Activated B cell treated with CpG ODN at 0.5 μM for 24 hours (primary cell): ENCODE results near the gene PRKX. TPM values are rescaled to one million over a fixed set of nuclear protein-coding genes. Genes with fewer than 3 reads are reported as not detected.

Source experiments
- ATAC-seq: fragments of 200-7000 bp; cut with Tn5 transposase; one replicate; pipeline ENCODE4 v1.10.0; 2021; ENCODE audit warnings: low read depth, mild to moderate bottlenecking, moderate library complexity
- CTCF ChIA-PET: fragments of 350-600 bp; sonication (Branson Sonifier 250); formaldehyde crosslinking; loops from one replicate; lab custom pipeline; 2021; ENCODE audit warnings: antibody characterized with exemption; lab: Charles Lee
- POLR2A ChIA-PET: fragments of 350-600 bp; sonication (Branson Sonifier 250); formaldehyde crosslinking; loops from one replicate; lab custom pipeline; 2021; ENCODE audit warnings: antibody characterized with exemption; lab: Charles Lee
- DNase-seq: peaks from one replicate; pipeline ENCODE4 v3.0.0; 2022
- H3K27ac Mint-ChIP-seq: one replicate; pipeline ENCODE4 v1.8.0; 2020; ENCODE audit warnings: mixed read lengths
- H3K27me3 Mint-ChIP-seq: one replicate; pipeline ENCODE4 v1.8.0; 2021; ENCODE audit warnings: mixed read lengths
- H3K36me3 Mint-ChIP-seq: one replicate; pipeline ENCODE4 v1.8.0; 2021; ENCODE audit warnings: low read depth, mixed read lengths
- H3K4me1 Mint-ChIP-seq: one replicate; pipeline ENCODE4 v1.8.0; 2021; ENCODE audit warnings: mixed read lengths
- H3K4me3 Mint-ChIP-seq: one replicate; pipeline ENCODE4 v1.8.0; 2020; ENCODE audit warnings: mild to moderate bottlenecking, mixed read lengths
- H3K9me3 Mint-ChIP-seq: one replicate; pipeline ENCODE4 v1.8.0; 2020; ENCODE audit warnings: mixed read lengths
- CTCF ChIP-seq: fragments of 200-600 bp; IDR thresholded peaks from one replicate; pipeline ENCODE4 v1.8.0; 2022; ENCODE audit warnings: antibody characterized with exemption, mild to moderate bottlenecking
- intact Hi-C: fragments of 100-400 bp; cut with micrococcal nuclease; formaldehyde crosslinking; loops from one replicate; pipeline ENCODE4 v1.15.1; 2024
- total RNA-seq: library from RNA; stranded (reverse); gene quantifications from 2 replicates; pipeline ENCODE4 v1.2.3, GENCODE V29; 2022

Gene PRKX
- total RNA-seq, 1 donor from 2014 or later, result 23.9 TPM

DNA sequence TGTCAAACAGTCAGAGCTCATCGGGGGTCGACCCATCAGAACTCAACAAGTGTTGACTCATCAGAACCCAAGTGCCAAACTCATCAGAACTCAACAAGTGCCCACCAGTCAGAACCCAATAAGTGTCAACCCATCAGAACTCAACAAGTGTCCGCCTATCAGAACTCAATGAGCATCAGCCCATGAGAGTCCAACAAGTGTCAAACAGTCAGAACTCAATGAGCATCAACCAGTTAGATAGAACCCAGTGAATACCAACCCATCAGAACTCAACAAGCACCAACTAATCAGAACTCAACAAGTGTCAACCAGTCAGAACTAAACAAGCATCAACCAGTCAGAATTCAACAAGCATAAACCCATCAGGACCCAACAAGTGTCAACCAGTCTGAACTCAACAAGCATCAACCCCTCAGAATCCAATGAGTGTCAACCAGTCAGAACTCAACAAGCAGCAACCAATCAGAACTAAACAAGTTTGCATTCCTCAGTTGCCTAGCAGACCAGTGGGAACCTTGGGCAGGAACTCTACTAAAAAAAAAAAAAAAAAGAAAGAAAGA lies 115.3 kb downstream of the PRKX start:
- no peak for DNase-seq
- no peaks in the 10 kb centered on the region for H3K27me3 Mint-ChIP-seq
- POLR2A ChIA-PET, result no interaction called here
- no peak for ATAC-seq
- CTCF ChIA-PET, result no interaction called here
- H3K4me3 Mint-ChIP-seq, result no peak overlapping the region
- H3K9me3 Mint-ChIP-seq, result peaks cover 5% of the 10 kb centered on the region
- intact Hi-C loops, result no loop called here
- H3K4me1 Mint-ChIP-seq, result no peaks in the 10 kb centered on the region
- TF ChIP-seq CTCF, result no peak
- H3K27ac Mint-ChIP-seq, result no peak overlapping the region
- peaks cover 2% of the 10 kb centered on the region for H3K36me3 Mint-ChIP-seq

- Mint-ChIP-seq H3K27me3 (no peaks in the 10 kb centered on the region), H3K36me3 (peaks cover 2% of the 10 kb centered on the region), H3K4me3 (no peak overlapping the region), H3K27ac (no peak overlapping the region), H3K4me1 (no peaks in the 10 kb centered on the region), H3K9me3 (no peaks in the 10 kb centered on the region)
- CTCF ChIA-PET, result no interaction called here
- no peak for TF ChIP-seq CTCF
- DNase-seq, result no peak
- ATAC-seq, result no peak
- intact Hi-C loops, result no loop called here
- POLR2A ChIA-PET, result no interaction called here
These were observed 121.3 kb downstream of the PRKX start for GRCh38 chrX:3592184-3592583.

- intact Hi-C loops, result no loop called here
- no peak overlapping the region for H3K4me3 Mint-ChIP-seq
- ATAC-seq, result no peak
- H3K9me3 Mint-ChIP-seq, result no peaks in the 10 kb centered on the region
- no peak for DNase-seq
- ChIA-PET CTCF (no interaction called here), POLR2A (no interaction called here)
- no peaks in the 10 kb centered on the region for H3K36me3 Mint-ChIP-seq
- no peaks in the 10 kb centered on the region for H3K27me3 Mint-ChIP-seq
- no peak for TF ChIP-seq CTCF
- H3K4me1 Mint-ChIP-seq, result no peaks in the 10 kb centered on the region
- no peak overlapping the region for H3K27ac Mint-ChIP-seq
These were observed 124.0 kb downstream of the PRKX start for GRCh38 chrX:3589474-3589873.

DNA sequence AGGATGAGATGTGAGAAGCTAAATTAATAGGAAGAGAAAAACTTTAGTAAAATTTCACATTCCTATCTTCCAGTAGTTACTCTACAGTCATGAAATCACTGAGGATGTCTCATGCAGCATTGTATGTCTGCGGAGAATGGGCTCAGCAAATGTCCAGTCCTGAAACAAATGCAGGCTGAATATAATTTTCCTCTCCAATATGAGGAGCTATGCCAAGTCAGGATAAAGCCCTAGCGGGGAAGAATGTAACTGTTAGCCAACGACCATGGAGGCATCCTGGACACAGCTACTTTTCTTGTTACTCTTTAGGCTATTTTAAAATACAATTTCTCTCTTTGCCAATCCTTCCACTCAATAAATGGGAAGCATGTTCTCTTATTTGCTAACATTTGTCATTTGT lies 127.7 kb downstream of the PRKX start:
- Mint-ChIP-seq H3K36me3 (no peaks in the 10 kb centered on the region), H3K4me3 (no peak overlapping the region), H3K4me1 (no peaks in the 10 kb centered on the region), H3K27me3 (no peaks in the 10 kb centered on the region), H3K9me3 (no peaks in the 10 kb centered on the region), H3K27ac (no peak overlapping the region)
- intact Hi-C loops, result no loop called here
- POLR2A ChIA-PET, result no interaction called here
- ATAC-seq, result no peak
- CTCF ChIA-PET, result no interaction called here
- no peak for DNase-seq
- no peak for TF ChIP-seq CTCF

DNA sequence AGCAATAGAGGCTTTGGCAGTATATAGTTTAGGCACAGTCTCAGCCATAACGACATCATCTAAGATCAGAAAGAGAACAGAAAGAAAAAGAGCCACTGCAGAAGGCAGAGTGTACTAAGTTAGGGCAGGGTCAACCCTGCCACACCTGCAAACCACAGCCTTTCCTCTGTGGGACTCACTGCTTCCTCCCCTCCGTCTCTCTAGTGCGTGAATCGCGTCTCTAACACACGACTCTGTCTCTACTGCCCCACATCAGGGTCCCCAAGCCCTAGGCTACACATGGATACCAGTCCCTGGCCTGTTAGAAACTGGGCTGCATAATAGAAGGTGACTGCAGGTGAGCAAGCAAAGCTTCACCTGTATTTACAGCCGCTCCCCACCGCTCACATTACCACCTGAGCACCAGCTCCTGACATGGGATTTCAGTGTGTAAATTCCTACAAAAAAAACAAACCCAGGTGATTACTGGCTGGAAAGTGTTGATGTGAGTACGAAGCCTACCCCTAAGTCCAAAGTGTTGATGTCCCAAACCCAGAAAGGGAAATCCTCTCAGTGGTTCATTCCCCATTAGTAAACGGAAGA lies 128.9 kb downstream of the PRKX start:
- ATAC-seq, result no peak
- POLR2A ChIA-PET, result no interaction called here
- no peak overlapping the region for H3K4me3 Mint-ChIP-seq

More for the DNA sequence above, 128.9 kb downstream of the PRKX start:
- TF ChIP-seq CTCF, result no peak
- intact Hi-C loops, result no loop called here
- no peaks in the 10 kb centered on the region for H3K4me1 Mint-ChIP-seq
- DNase-seq, result no peak
- H3K27ac Mint-ChIP-seq, result no peak overlapping the region
- no peaks in the 10 kb centered on the region for H3K27me3 Mint-ChIP-seq
- CTCF ChIA-PET, result interaction anchor here (0.7 kb wide), 1 partner anchor 498 kb away, joined by 3 read pairs; no protein-coding TSS in a partner anchor
- no peaks in the 10 kb centered on the region for H3K36me3 Mint-ChIP-seq
- no peaks in the 10 kb centered on the region for H3K9me3 Mint-ChIP-seq
